NCI-H82 treated with DMSO at 0.1 percent for 48 hours (cell line): Measurements from ENCODE around the gene NUPR2.
"Not testable (repeated sequence)": the region's sequence is repeated elsewhere in the genome, so short reads cannot be mapped to it uniquely, and the experiment has no call there.

ENCODE experiments used
- DNase-seq: peaks from one replicate; lab custom pipeline; 2025; ENCODE audit not compliant: unreplicated experiment; lab: John Stamatoyannopoulos, UW

Gene NUPR2

GRCh38 chr7:56115852-56116538, at the start of gene NUPR2:
Gene NUPR2, minus strand, starts transcription at chr7:56116417. Its CDS starts 103 bp downstream, at chr7:56116314.
- DNase-seq, result no peak

GRCh38 chr7:56157238-56157790, 41.1 kb upstream of the NUPR2 start:
- DNase-seq, result no peak

GRCh38 chr7:56131062-56131461, 14.8 kb upstream of the NUPR2 start:
- DNase-seq, result not testable (repeated sequence)

DNA sequence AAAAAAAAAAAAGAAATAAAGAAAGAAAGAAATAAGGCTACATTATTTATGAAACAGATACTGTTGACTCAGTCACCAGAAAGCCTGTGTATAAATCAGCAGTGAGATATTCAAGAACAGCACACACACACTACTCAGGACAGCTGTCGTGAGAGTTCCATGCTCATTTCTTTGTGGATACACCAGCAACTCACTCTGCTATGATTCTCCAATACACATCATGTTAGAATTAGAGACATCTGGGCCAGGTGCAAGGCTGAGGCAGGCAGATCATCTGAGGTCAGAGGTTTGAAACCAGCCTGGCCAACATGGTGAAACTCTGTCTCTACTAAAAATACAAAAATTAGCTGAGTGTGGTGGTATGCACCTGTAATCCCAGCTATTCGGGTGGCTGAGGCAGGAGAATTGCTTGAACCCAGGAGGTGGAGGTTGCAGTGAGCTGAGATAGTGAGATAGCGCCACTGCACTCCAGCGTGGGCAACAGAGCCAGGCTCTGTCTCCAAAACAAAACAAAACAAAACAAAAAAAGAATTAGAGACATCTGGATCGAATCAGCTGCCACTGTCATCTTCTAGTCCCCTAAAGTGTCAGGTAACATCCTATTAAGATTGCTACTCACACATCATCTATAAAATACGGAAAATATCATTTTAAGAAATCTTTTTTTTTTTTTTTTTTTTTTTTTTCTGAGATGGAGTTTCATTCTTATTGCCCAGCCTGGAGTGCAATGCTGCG, 11.2 kb upstream of the NUPR2 start:
- no peak for DNase-seq

- no peak for DNase-seq
Observed at GRCh38 chr7:56125831-56126230, 9.6 kb upstream of the NUPR2 start.

GRCh38 chr7:56124981-56125380, 8.8 kb upstream of the NUPR2 start:
- no peak for DNase-seq

DNA sequence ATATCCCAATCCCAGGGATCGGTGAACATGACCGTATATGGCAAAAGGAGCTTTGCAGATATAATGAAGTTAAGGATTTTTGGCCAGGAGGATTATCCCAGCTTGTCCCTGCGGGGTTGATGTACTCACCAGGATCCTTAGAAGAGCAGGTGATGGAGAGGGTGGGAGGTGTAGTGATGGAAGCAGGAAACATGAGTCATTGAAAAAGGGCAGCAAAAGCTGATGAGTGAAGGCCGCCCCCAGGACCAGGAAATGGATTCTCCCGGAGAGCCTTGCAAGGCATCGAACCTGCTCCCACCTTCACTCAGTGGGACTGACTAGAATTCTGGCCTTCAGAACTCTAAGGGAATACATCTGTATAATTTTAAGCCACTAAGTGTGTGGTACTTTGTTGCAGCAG, 5.2 kb upstream of the NUPR2 start:
- DNase-seq, result no peak

GRCh38 chr7:56112244-56112643, 4.0 kb downstream of the NUPR2 start:
- DNase-seq, result not testable (repeated sequence)

- DNase-seq, result no peak
Observed at GRCh38 chr7:56110611-56111010, 5.6 kb downstream of the NUPR2 start.

DNA sequence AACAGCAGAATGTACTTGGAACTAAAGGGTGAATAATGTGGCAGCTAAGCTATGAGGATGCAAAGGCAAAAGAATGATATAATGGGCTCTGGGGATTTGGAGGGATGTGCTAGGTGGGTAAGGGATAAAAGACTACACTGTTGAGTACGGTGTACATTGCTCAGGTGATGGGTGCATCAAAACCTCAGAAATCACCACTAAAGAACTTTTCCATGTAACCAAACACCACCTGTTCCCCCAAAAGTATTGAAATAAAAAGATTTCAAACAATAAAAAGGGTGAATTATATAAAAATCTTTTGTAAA, 8.3 kb downstream of the NUPR2 start:
- no peak for DNase-seq

- DNase-seq, result peak; percentile 97
Observed at GRCh38 chr7:56106108-56107073, 9.8 kb downstream of the NUPR2 start, which contains the start of gene CHCHD2. Gene CHCHD2, minus strand, starts transcription at chr7:56106476. Its CDS starts 63 bp downstream, at chr7:56106413.

DNA sequence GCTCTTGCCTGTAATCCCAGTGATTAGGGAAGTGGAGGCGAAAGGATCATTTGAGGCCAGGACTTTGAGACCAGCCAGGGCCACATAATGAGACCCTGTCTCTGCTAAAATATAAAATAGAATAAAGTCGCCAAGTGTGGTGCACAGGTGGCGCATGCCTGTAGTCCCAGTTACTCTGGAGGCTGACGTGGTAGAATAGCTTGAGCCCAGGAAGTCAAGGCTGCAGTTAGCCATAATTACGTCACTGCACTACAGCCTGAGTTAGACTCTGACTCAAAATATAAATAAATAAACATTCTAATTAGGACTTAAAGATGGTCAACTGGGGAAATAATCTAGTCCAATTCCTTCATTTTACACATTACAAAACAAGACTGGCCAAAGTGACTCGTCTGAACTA, 10.7 kb downstream of the NUPR2 start:
- no peak for DNase-seq

DNA sequence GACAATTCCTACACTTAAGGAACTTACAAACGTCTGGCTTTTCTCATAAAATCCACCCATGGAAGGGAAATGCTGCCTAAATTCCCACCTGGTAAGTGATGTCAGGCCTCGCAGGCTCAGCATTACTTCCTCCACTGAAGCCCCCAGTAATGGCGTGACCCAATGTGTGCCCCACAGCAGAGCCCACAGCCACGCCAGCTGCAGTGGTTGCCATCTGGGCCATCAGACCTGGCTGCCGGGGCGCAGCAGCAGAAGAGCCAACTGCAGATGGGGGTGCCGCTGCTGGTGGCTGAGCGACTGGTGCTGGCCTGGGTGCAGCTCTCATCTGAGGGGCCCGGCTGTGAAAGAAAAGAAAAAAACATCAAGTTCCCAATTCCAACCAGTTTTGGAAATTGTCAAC, 12.1 kb downstream of the NUPR2 start:
- not testable (repeated sequence) for DNase-seq

GRCh38 chr7:56099653-56100052, 16.6 kb downstream of the NUPR2 start:
- DNase-seq, result no peak

- not testable (repeated sequence) for DNase-seq
Observed at GRCh38 chr7:56098187-56099008, 17.8 kb downstream of the NUPR2 start.

DNA sequence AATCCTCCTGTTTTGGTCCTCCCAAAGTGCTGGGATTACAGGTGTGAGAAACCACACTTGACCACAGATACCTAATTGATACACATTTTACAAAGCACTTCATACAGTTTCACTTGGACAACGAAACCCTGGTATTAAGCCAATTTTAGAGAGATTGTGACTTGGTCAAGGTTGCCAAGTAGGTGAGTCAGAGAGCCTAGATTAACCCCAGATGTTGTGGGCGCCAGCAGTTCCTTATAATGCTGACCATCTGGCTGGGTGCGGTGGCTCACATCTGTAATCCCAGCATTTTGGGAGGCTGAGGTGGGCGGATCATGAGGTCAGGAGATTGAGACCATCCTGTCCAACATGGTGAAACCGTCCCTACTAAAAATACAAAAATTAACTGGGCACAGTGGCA, 18.5 kb downstream of the NUPR2 start:
- DNase-seq, result no peak

DNA sequence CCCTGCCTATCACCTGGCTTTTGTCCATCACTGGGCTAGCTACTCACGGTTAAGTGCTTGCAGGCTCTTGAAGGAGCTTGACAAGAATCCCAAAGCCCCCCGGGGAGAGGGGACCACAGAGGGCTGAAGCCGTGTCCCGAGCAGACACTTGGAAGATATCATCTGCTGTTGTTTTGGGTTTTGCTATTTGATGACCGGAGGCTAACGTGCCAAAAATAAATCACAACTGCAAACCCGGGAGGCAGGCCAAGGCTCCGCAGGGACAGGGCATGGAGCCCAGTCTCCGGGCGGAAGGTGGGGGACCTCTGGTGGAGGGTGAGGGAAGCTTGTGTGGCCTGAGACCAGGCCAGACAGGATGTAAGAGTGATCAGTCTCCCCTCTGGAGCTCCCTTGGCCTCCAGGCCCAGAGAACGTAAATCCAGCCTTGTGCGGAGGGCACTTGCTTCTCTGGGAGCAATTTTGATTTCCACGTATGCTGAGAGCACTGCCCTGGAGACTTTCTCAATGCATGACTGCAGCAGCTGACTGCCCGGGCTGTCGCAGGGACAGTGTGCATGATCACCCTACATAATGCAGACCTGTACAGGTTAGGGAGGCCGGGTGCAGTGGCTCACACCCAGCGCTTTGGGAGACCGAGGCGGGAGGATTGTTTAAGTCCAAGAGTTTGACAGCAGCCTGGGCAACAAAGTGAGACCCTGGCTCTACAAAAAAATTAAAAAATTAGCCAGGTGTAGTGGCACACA, 23.3 kb downstream of the NUPR2 start, which contains the start of gene PHKG1:
PHKG1 (minus strand) TSS at position 164 of the 743 bp plus-strand sequence. CDS start 4,011 bp downstream, outside the sequence.
- DNase-seq, result no peak

- not testable (repeated sequence) for DNase-seq
Observed at GRCh38 chr7:56092388-56092787, 23.8 kb downstream of the NUPR2 start.

GRCh38 chr7:56091591-56091990, 24.6 kb downstream of the NUPR2 start:
- no peak for DNase-seq
